Heart left ventricle (tissue), 16 donors: ENCODE measurements around the gene GAB2. TPM values are rescaled to one million over a fixed set of nuclear protein-coding genes. Genes with fewer than 3 reads are reported as not detected.

Experiments used
- ATAC-seq, 4 donors: fragments of 200-7000 bp; cut with Tn5 transposase; one replicate each; pipeline ENCODE4 v1.9.1; 2020 to 2022; ENCODE audit warnings: moderate library complexity in 4 of 4, mild to moderate bottlenecking in 3 of 4, moderate number of reproducible peaks in 1 of 4
- DNase-seq, 5 donors: peaks; one replicate each; pipeline ENCODE4 v3.0.0-alpha.2; 2020
- H3K27ac ChIP-seq, 12 donors: fragments of 200-600 bp; sonication (generic) in 4 of 12; one replicate each; pipeline versions ENCODE4 v1.5.0 to v1.8.0; 2016 to 2022; ENCODE audit warnings: mild to moderate bottlenecking in 2 of 12
- H3K27me3 ChIP-seq, 9 donors: fragments of 200-600 bp; sonication (generic) in 2 of 9; one replicate each; pipeline versions ENCODE4 v1.5.1 to v1.8.0; 2016 to 2022; ENCODE audit warnings: mild to moderate bottlenecking in 3 of 9
- H3K36me3 ChIP-seq, 9 donors: fragments of 200-600 bp; sonication (generic) in 2 of 9; one replicate each; pipeline versions ENCODE4 v1.5.0 to v1.8.0; 2018 to 2022; ENCODE audit warnings: mild to moderate bottlenecking in 2 of 9
- H3K4me1 ChIP-seq, 12 donors: fragments of 200-600 bp; sonication (generic) in 4 of 12; one replicate each; pipeline versions ENCODE4 v1.5.0 to v1.8.0; 2016 to 2022; ENCODE audit warnings: mild to moderate bottlenecking in 3 of 12
- H3K4me3 ChIP-seq, 12 donors: fragments of 200-600 bp; sonication (generic) in 4 of 12; one replicate each; pipeline versions ENCODE4 v1.5.0 to v1.8.0; 2017 to 2022; ENCODE audit warnings: mild to moderate bottlenecking in 9 of 12, moderate library complexity in 4 of 12
- H3K9me3 ChIP-seq, 12 donors: fragments of 200-600 bp; sonication (generic) in 4 of 12; one replicate each; pipeline versions ENCODE4 v1.5.0 to v1.8.0; 2016 to 2022; ENCODE audit warnings: mild to moderate bottlenecking in 1 of 12
- CTCF ChIP-seq, 12 donors: fragments of 200-600 bp; sonication (generic) in 4 of 12; IDR thresholded peaks; one replicate each; pipeline versions ENCODE4 v1.5.0 to v1.8.0; 2018 to 2022; ENCODE audit warnings: antibody characterized with exemption in 12 of 12, mild to moderate bottlenecking in 5 of 12
- POLR2A ChIP-seq, 2 donors: fragments of 450-650 bp; IDR thresholded peaks; one replicate each; pipeline ENCODE4 v1.6.1; 2017; ENCODE audit warnings: antibody characterized with exemption in 2 of 2, mild to moderate bottlenecking in 2 of 2, moderate library complexity in 2 of 2
- WGBS, 4 donors: extraction: QIAGEN DNeasy Blood & Tissue Kit in 2 of 4; methylation state at CpG; one replicate each; pipeline versions ENCODE4 v1.1.5 to v1.1.7; 2013 to 2018; 5-methylcytosine and 5-hydroxymethylcytosine counted together
- intact Hi-C, 10 donors: fragments of 100-400 bp; cut with DNase I; formaldehyde crosslinking; loops; one replicate each; pipeline versions ENCODE4 v1.11.1 to v1.14.2; 2022
- polyA plus RNA-seq, 2 donors: library from polyadenylated mRNA; stranded (reverse); fragments of 200-250 nt; gene quantifications; one replicate each; pipeline ENCODE4 v1.2.3, GENCODE V29; 2013
- total RNA-seq, 9 donors: library from RNA; depleted of rRNA in 2 of 9; stranded (reverse); fragments of >200 nt in 2 of 9; fragmentation: NEBNext Ultra II Directional in 3 of 9; extraction: Animal tissue kit (Norgen Biotek cat#: 25700) in 3 of 9; gene quantifications; one replicate each; pipeline versions ENCODE4 v1.1.0 to v1.2.4, GENCODE V29; 2016 to 2023
- donor health status: ischemic (EF 13 %, LVEDD 7.1; RV severe dilation, severe dysfunction).
- donor health status: healthy with polysubstance abuse.
- donor health status: DM: no; HTN: yes; CAD: no.
- donor health status: DM: no; HTN: no; CAD: no.
- donor health status: ischemic (EF 25% LVEDD 6.9; RV normal size, moderate dysfunction).
- donor health status: ischemic (EF 25% LVEDD 5.7; RV mildly dilated, moderate dysfunction).
- donor health status: healthy.
- donor health status: DM: yes; HTN: yes; CAD: no.
- donor health status: ischemic (EF 35%, LVEDD 5.7; RV mildly dilated, moderate dysfunction).
- donor health status: nonischemic (EF 11% LVEDD 7.7; RV severe dilation, severe dysfunction).
- donor health status: DM: yes; HTN: yes; CAD: no.
- donor health status: PGD.
- donor health status: ischemic (EF 29% LVEDD 5.4; RV normal size, mild dysfunction).
- donor health status: nonischemic (EF 23%, LVEDD 6.1; RV moderate dilation, normal function).

GAB2 gene
- total and polyA plus RNA-seq, 11 donors = 6.1 to 53.0 (median 30.0) TPM

- TF ChIP-seq POLR2A (IDR thresholded peaks at IDR 0.05) = no peak
- TF ChIP-seq CTCF (IDR thresholded peaks at IDR 0.05) = no peak
- WGBS, 4 donors = 60 to 88% (median 74%) methylated on average over 3 of the region's 3 CpGs
- H3K4me1 ChIP-seq = peaks cover 0 to 65% (median 43%) of the 10 kb centered on the region in 12 donors
Measured at GRCh38 chr11:78265326-78265725, 152.3 kb downstream of the GAB2 start.

GRCh38 chr11:78262691-78263090 is 154.9 kb downstream of the GAB2 start:
- no peaks in the 10 kb centered on the region for H3K9me3 ChIP-seq
- H3K27ac ChIP-seq = no peak overlapping the region
- no peaks in the 10 kb centered on the region for H3K36me3 ChIP-seq
- intact Hi-C loops = no loop called here
- H3K4me3 ChIP-seq = no peak overlapping the region
- ATAC-seq = no peak
- no peaks in the 10 kb centered on the region for H3K27me3 ChIP-seq
- H3K4me1 ChIP-seq = peaks cover 0 to 55% (median 23%) of the 10 kb centered on the region in 12 donors
- no peak for TF ChIP-seq POLR2A (IDR thresholded peaks at IDR 0.05)
- no peak for TF ChIP-seq CTCF (IDR thresholded peaks at IDR 0.05)
- no peak for DNase-seq

More at GRCh38 chr11:78265326-78265725, 152.3 kb downstream of the GAB2 start:
- DNase-seq = no peak
- Histone ChIP-seq H3K4me3 (no peak overlapping the region), H3K27ac (no peak overlapping the region), H3K27me3 (no peaks in the 10 kb centered on the region), H3K36me3 (no peaks in the 10 kb centered on the region), H3K9me3 (no peaks in the 10 kb centered on the region)
- ATAC-seq = no peak
- intact Hi-C loops = no loop called here

GRCh38 chr11:78262238-78262637 is 155.4 kb downstream of the GAB2 start:
- Histone ChIP-seq H3K4me3 (no peak overlapping the region), H3K36me3 (no peaks in the 10 kb centered on the region), H3K27me3 (no peaks in the 10 kb centered on the region), H3K9me3 (no peaks in the 10 kb centered on the region), H3K27ac (no peak overlapping the region), H3K4me1 (peaks cover 0 to 55% (median 26%) of the 10 kb centered on the region in 12 donors)
- DNase-seq (no peak), ATAC-seq (peak in 1 of 4 donors; percentile 27)
- intact Hi-C loops = no loop called here
- TF ChIP-seq CTCF (IDR thresholded peaks at IDR 0.05) (no peak), POLR2A (IDR thresholded peaks at IDR 0.05) (no peak)
- WGBS, 4 donors = 74 to 82% (median 79%) methylated on average over 5 of the region's 5 CpGs

- no peak overlapping the region for H3K27ac ChIP-seq
- intact Hi-C loops = no loop called here
- TF ChIP-seq POLR2A (IDR thresholded peaks at IDR 0.05) (no peak), CTCF (IDR thresholded peaks at IDR 0.05) (no peak)
Measured at GRCh38 chr11:78261828-78262227, 155.8 kb downstream of the GAB2 start.

More at GRCh38 chr11:78261828-78262227, 155.8 kb downstream of the GAB2 start:
- Histone ChIP-seq H3K9me3 (no peaks in the 10 kb centered on the region), H3K4me1 (peaks cover 0 to 56% (median 29%) of the 10 kb centered on the region in 12 donors), H3K27me3 (no peaks in the 10 kb centered on the region), H3K4me3 (no peak overlapping the region), H3K36me3 (no peaks in the 10 kb centered on the region)
- ATAC-seq = no peak
- no peak for DNase-seq
- 71 to 81% (median 73%) methylated on average over 4 of the region's 4 CpGs for WGBS, 4 donors
